ENCODE measurements around the gene COLGALT1.

COLGALT1 gene

DNA sequence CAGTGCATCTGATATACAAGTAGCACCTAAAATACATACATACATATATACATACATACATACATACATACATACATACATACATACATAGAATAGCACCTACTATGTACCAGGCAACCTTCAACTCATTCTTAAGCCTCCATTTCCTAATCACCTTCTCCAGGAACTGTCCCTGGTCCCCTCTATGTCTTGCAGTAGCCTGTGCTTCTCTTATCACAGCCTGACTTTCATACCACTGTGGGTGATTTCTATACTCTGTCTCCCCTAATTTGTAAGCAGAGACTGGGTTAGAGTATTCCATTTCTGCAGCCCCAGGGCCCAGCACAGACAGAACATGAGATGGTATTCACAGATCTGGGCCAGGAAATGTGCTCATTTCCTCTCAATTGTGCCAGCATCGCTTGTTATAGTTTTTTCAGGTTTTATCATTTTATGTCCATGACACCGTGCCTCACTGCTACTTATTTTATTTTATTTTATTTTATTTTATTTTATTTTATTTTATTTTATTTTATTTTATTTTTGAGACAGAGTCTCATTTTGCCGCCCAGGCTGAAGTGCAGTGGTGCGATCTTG, 14.2 kb upstream of the COLGALT1 start:
- DNase-seq (ENCODE audit: low read depth): no peak
- H3K4me3 ChIP-seq (ENCODE audit: low read depth, low read length): no peak overlapping the region
- TF ChIP-seq, protein P1, sequence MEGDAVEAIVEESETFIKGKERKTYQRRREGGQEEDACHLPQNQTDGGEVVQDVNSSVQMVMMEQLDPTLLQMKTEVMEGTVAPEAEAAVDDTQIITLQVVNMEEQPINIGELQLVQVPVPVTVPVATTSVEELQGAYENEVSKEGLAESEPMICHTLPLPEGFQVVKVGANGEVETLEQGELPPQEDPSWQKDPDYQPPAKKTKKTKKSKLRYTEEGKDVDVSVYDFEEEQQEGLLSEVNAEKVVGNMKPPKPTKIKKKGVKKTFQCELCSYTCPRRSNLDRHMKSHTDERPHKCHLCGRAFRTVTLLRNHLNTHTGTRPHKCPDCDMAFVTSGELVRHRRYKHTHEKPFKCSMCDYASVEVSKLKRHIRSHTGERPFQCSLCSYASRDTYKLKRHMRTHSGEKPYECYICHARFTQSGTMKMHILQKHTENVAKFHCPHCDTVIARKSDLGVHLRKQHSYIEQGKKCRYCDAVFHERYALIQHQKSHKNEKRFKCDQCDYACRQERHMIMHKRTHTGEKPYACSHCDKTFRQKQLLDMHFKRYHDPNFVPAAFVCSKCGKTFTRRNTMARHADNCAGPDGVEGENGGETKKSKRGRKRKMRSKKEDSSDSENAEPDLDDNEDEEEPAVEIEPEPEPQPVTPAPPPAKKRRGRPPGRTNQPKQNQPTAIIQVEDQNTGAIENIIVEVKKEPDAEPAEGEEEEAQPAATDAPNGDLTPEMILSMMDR (IDR thresholded peaks at IDR 0.05; ENCODE audit: control insufficient read depth, extremely low read depth, insufficient read depth): no peak

DNA sequence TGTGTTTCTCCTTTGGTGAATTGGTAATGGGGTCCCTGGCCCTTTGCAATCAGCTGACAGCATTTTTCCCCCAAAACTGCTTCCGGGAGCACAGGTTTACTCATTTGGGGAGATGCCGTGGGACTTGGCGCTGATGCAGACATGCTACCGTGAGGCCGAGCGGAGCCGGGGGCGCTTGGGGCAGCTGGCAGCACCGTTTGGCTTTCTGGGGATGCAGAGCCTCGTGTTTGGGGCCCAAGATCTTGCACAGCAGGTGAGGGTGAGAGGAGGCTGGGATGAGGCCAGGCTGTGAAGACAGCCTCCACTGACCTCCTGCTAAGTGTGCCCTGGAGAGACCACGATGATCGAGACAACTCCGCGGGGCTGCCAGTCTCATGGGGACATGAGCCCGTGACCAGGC, 13.4 kb upstream of the COLGALT1 start:
- TF ChIP-seq, protein P1 (IDR thresholded peaks at IDR 0.05; ENCODE audit: control insufficient read depth, extremely low read depth, insufficient read depth): no peak
- DNase-seq (ENCODE audit: low read depth): no peak
- no peak overlapping the region for H3K4me3 ChIP-seq (ENCODE audit: low read depth, low read length)

DNA sequence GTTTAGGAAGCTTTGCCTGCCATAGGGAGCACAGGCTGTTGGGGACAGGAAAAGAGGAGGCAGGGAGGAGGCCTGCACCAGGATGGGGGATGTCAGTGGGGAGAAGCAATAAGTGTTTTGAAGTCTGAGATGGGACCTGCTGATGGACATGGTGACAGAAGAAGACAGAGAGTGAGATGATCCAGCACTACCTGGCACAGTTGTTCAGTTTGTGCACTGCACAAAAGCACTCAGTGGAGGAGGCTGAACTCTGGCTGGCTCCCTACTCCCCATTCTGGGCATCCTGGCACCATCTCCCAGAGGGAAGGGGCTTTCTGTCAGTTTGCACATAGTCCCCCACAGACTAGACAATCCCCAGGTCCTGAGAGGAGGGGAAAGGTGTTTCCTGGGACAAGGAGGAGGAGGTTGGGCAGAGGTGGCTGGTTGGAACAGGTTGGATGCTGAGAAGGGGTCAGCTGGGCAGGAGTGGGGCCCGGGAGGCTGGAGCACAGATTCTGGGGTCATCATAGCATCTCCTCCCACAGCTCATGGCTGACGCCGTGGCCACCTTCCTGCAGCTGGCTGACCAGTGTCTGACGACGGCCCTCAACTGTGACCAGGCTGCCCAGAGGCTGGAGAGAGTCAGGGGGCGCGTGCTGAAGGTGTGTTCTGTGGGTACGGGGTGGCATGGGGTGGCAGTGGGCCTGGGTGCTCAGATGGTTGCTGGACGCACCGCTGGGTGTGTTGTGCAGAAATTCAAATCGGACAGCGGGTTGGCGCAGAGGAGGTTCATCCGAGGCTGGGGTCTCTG, 12.5 kb upstream of the COLGALT1 start:
- DNase-seq (ENCODE audit: low read depth): no peak
- H3K4me3 ChIP-seq (ENCODE audit: low read depth, low read length): no peak overlapping the region
- TF ChIP-seq, protein P1 (IDR thresholded peaks at IDR 0.05; ENCODE audit: control insufficient read depth, extremely low read depth, insufficient read depth): no peak

DNA sequence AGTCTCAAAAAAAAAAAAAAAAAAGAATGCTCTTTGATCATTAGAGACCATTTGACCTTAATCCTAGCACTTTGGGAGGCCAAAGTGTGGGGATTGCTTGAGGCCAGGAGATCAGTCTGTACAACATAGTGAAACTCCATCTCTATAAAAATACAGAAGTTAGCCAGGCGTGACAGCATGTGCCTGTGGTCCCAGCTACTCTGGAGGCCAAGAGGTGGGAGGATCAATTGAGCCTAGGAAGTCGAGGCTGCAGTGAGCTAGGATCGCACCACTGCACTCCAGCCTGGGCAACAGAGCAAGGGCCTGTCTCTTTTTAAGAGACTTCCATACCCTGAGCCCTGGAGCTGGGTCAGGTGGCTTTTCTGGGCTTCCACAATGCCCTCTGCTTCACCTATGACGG, 11.5 kb upstream of the COLGALT1 start:
- no peak overlapping the region for H3K4me3 ChIP-seq (ENCODE audit: low read depth, low read length)
- TF ChIP-seq, protein P1 (IDR thresholded peaks at IDR 0.05; ENCODE audit: control insufficient read depth, extremely low read depth, insufficient read depth): no peak
- no peak for DNase-seq (ENCODE audit: low read depth)

DNA sequence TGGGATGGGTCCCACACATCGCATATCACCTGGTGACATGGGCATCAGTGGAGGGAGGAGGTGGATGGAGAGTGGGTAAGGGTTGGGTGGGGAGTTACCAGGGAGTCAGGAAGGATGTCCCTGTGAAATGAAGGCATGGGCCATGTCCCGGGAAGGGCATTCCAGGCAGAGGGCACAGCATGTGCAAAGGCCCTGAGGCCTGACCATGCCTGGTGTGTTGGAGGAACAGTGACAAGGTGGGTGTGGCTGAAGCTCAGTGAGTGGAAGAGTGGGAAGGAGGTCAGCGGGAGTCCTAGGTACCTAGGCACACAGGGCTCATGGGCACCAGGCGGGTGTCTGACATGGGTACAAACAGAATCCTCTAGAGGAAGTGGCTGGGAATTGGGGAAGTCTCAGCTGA, 11.0 kb upstream of the COLGALT1 start:
- TF ChIP-seq, protein P1 (IDR thresholded peaks at IDR 0.05; ENCODE audit: control insufficient read depth, extremely low read depth, insufficient read depth): no peak
- DNase-seq (ENCODE audit: low read depth): no peak
- no peak overlapping the region for H3K4me3 ChIP-seq (ENCODE audit: low read depth, low read length)

DNA sequence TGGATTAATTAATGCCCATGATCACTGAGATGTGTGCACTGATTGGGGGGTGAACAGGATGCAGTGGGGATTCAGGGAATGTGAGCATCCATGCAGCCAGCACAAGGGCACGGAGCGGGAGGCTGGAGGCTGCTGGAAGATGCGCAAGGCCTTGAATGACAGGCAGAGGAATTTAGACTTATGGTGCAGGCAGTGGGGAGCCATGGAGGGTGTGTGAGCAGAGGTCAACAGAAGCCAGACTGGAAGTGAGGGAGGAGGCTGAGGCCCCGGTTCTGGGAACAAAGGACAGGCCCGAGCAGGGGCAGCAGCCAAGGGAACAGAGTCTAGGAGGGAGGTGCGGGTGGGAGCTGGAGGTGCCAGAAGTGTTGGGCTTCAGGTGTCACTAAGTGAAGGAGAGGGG, 7.3 kb upstream of the COLGALT1 start:
- DNase-seq (ENCODE audit: low read depth): no peak
- H3K4me3 ChIP-seq (ENCODE audit: low read depth, low read length): no peak overlapping the region

More for the DNA sequence above, 7.3 kb upstream of the COLGALT1 start:
- TF ChIP-seq, protein P1 (IDR thresholded peaks at IDR 0.05; ENCODE audit: control insufficient read depth, extremely low read depth, insufficient read depth): no peak
